CD4-positive, alpha-beta T cell treated with Interleukin-6 for 4 hours (primary cell): ENCODE measurements around the gene CAB39.
"Not testable (repeated sequence)": the region's sequence is repeated elsewhere in the genome, so short reads cannot be mapped to it uniquely, and the experiment has no call there.

Experiments
- DNase-seq: peaks from one replicate; pipeline ENCODE4 v3.0.0-alpha.2; 2020; ENCODE audit warnings: mixed read lengths

The CAB39 gene

DNA sequence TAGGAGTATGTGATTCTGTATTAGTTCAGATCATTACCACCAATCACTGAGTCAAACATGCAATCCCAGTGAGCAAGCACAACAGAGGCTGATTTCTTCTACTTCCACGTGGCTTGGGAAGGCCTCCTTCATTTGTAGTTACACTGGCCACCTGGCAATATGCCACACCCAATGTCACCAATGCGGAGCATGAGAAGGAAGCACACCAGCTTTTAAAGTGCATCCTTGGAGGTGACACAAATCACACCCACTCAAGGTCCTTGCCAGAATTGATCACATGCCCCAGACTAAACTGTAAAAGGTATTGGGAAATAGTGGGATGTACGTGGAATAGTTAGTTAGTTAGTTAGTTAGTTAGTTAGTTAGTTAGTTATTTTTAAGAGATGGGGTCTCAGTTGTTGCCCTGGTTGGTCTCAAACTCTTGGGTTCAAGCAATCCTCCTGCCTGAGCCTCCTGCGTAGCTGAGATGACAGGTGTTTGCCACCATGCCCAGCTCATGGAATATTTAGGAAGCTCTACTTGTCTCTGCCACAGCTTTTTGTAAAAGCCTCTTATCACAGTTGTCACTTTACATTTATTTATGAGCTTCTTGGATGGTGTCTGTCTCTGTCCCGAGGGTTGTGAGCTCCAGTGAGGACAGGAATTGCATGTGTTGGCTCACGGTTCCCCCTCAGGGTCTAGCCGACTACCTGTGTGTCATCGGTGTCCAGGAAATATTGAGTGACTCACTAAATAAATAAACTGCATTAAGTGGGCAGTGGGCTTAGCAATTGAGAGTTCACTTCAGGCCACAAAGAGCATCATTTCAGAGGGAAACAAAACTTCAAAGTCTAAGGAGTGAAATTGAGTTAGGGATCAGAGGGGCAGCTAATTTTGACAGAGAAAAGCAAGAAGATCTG lies 28.1 kb upstream of the CAB39 start:
- DNase-seq = no peak

GRCh38 chr2:230685178-230685577 lies 27.5 kb upstream of the CAB39 start:
- no peak for DNase-seq

- no peak for DNase-seq
These were observed 25.1 kb upstream of the CAB39 start for GRCh38 chr2:230687498-230687897.

- DNase-seq = no peak
These were observed 24.2 kb upstream of the CAB39 start for GRCh38 chr2:230688490-230688889.

- no peak for DNase-seq
These were observed 22.2 kb upstream of the CAB39 start for GRCh38 chr2:230690439-230690838.

DNA sequence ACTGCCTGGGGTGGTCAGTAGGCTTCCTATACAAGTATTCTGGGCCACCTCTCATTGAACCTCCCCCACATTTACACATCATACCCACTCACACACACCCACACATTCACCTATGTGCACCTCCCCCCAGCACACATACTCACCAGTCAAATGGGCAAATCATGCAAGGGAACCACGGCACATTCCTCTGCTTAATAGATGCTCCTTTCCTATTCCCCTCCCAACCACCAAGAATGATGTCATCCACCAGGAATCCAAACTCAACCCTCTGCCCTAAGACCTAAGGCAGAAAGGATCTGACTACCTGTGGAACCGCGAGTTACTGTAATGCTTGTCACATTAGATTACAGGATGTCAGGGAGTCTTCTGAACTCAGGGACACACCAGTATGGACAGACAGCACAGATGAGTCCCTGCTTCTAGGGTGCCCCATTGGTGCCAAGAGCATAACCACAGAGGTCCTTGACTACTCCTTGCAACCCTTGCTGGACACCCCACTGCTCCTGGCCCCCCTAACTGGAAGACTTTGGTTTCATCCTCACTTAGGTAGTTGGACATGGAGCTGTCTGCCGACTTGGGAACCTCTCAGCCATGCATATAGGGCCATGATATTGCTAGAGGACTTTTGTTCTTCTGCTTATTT lies 21.5 kb upstream of the CAB39 start:
- no peak for DNase-seq

DNA sequence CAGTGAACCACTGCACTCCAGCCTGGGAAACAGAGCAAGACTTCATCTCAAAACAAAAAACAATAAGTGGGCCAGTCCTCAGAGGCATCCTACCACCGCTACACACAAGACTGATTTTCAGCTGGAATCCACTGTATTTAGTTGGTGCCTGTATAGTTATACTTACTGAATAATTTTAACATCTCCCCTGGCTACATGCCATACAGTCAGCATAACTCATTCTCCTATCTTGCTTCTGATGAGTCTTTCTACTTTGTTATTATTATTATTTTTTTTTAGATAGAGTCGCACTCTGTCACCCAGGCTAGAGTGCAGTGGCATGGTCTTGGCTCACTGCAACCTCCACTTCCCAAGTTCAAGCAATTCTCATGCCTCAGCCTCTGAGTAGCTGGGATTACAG lies 19.9 kb upstream of the CAB39 start:
- DNase-seq = no peak

- DNase-seq = no peak
These were observed 19.2 kb upstream of the CAB39 start for GRCh38 chr2:230693411-230693810.

GRCh38 chr2:230694241-230694640 lies 18.4 kb upstream of the CAB39 start:
- no peak for DNase-seq

DNA sequence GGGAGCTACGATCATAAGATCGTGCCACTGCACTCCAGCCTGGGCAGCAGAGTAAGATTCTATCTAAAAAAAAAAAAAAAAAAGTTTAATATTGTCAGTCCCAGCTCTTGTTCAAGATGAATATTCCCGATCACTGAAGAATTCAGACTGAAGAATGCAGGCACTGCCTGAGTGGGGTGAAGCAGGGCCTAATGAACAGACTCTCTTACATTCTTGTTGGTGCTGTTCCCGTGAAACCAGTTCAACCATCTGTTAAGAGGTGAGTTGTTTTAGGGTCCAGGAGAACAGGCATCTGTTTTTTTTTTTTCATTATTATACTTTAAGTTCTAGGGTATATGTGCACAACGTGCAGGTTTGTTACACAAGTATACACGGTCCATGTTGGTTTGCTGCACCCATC lies 17.1 kb upstream of the CAB39 start:
- no peak for DNase-seq

GRCh38 chr2:230696670-230697069 lies 16.0 kb upstream of the CAB39 start:
- DNase-seq = no peak

GRCh38 chr2:230697676-230698075 lies 15.0 kb upstream of the CAB39 start:
- no peak for DNase-seq

GRCh38 chr2:230698753-230699152 lies 13.9 kb upstream of the CAB39 start:
- not testable (repeated sequence) for DNase-seq

DNA sequence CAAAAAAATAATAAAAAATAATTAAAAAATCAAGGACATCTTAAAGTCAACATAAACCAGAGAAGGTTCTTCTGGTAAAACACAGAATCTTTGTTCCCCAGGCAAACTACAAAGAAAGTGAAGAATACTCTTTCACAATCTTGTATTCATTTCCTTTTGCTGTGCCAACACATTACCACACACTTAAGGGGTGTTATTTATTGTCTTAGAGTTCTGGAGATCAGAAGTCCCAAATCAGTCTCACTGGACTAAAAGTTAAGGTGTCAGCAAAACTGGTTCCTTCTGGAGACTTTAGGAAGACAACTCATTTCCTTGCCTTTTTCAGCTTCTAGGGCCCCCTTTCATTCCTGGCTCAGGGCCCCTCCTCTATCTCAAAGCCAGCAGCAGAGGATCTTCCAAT lies 12.2 kb upstream of the CAB39 start:
- no peak for DNase-seq

- DNase-seq = no peak
These were observed 11.3 kb upstream of the CAB39 start for GRCh38 chr2:230701308-230701707.

DNA sequence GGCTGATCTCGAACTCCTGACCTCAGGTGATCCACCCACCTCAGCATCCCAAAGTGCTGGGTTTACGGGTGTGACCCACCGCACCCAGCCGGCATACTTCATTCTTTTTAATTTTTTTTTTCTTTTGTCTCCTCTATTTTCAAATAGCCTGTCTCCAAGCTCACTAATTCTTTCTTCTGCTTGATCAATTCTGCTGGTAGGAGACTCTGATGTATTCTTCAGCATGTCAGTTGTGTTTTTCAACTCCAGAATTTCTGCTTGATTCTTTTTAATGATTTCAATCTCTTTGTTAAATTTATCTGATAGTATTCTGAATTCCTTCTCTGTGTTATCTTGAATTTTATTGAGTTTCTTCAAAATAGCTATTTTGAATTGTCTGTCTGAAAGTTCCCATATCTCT lies 10.2 kb upstream of the CAB39 start:
- not testable (repeated sequence) for DNase-seq

DNA sequence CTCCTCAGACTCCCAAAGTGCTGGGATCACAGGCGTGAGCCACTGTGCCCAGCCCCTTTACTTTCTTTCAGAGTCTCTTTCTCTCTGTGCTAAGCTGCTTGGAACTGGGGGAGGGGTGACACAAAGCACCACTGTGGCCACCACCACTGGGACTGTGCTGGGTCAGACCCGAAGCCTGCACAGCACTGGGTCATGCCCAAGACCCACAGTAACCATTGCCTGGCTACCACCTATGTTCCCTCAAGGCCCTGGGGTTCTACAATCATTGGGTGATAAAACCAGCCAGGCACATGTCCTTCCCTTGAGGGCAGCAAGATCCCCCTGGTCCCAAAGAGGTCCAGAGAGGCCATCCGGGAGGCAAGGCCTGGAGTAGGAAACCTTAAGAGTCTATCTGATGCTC lies 9.1 kb upstream of the CAB39 start:
- DNase-seq = no peak

GRCh38 chr2:230706053-230706521 lies 6.6 kb upstream of the CAB39 start:
- no peak for DNase-seq

GRCh38 chr2:230706966-230707365 lies 5.7 kb upstream of the CAB39 start:
- DNase-seq = no peak

DNA sequence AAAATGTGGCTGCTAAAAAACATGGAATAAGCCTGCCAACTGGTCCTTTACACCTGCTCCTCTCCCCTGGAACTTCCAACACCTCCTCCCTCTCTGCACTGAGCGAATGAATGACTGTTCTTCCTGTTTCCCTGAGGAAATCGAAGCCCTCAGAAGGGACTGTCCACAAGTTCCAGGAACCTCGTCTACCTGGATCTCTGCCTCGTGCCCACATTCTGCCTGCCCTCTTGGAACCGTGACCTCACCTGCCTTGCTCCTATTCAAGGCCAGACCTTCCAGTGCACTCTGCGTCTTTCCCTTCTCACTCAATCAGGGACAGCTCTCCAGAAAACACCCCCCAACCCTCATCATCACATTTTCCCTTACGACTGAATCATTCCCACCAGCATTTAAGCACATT lies 4.4 kb upstream of the CAB39 start:
- no peak for DNase-seq

GRCh38 chr2:230711224-230711623 lies 1.4 kb upstream of the CAB39 start:
- DNase-seq = no peak

DNA sequence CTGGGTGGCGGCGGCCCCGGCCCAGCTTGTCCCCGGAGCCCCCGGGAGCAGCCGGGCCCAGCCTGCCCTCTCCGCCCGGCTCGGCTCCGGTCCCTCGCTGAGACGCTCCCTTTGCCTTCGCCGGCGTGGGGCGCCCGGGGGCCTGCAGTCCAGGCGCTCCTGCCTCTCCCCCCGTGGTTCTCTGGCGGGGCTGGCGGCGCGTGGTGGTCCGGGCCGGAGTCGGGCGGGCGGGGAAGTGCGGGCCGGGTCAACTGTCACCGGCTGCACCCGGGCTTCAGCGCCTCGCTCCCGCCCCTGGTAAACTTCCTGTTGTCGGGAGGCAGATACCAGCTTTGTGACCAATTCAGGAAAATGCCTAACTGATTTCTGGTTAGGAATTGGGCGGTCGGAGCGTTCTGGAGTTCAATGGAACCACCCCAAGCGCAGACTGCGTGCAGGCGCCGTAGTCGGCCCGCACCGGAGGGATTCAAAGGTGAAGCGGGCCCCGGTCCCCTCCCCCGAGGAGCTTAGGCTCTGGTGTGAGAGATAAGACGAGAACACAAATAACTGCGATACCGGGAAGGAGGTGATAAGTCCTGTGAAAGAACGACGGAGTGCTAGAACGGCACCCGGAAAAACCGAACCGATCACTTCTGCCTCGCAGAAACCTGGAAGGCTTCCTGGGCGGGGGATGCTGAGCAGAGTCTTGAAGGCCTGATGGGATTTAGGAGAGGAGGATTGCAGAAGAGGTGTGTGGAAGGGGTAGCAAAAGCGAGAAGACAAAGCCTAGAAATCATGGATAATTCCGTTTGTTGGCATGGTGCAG lies 891 bp downstream of the CAB39 start:
- peak; percentile 57 for DNase-seq

DNA sequence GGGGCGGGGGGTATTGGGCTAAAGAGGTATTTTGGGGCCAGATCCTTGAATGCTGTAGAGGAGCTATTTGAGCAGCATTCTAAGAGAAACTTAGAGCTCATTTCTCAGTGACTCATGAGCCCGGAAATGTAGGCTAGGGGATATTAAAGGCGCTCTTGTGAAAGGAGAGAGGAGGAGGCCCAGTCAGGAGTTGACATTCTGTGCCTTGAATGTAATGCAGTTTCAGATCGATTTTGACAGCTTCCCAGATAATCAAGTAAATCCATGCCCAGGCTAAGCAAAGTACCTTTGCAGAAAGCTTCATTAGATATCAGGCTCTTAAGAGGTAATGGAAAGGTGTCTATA lies 1.5 kb downstream of the CAB39 start:
- peak; percentile 61 for DNase-seq

DNA sequence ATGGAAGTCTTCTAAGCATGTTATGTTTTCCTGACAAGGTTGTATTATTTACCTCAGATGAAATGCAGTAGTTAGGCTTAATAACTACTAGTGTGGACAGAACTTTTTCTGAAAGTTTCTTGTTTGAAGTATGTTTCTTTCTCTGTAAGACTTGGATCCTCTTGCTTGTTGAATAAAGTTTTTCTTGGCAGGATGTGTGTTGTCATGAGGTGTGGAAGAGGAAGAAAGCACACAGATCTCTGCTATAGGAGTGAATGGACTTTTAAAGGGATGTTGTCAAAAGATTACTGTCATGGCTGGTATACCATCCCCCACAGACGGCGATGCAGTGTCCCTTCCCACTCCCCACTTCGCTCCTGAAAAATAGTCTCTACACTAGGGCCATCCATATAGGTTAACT lies 2.6 kb downstream of the CAB39 start:
- no peak for DNase-seq
